Natural killer cell (primary cell): ENCODE measurements around the gene DYNC1H1. TPM values are rescaled to one million over a fixed set of nuclear protein-coding genes. Genes with fewer than 3 reads are reported as not detected.
A peak's percentile ranks its signal among the peaks of the same experiment; 100 is the strongest.

ENCODE experiments used
- ATAC-seq, 3 donors: fragments of 150-1000 bp in 2 of 3; fragments of 200-7000 bp in 1 of 3; cut with Tn5 transposase; 1 replicate in 1 of 3; 2 replicates in 2 of 3; pipeline ENCODE4 v1.10.0; 2021; ENCODE audit warnings: mild to moderate bottlenecking in 2 of 3, moderate library complexity in 2 of 3
- DNase-seq, 2 donors: peaks; one replicate each; pipeline versions ENCODE4 v3.0.0 to v3.0.0-alpha.2; 2013 to 2021; ENCODE audit warnings: mixed read lengths in 1 of 2
- H3K27ac ChIP-seq: one replicate; pipeline ENCODE4 v1.5.1; 2013; ENCODE audit warnings: mild to moderate bottlenecking, low read length
- H3K27me3 ChIP-seq: one replicate; pipeline ENCODE4 v1.6.1; 2013; ENCODE audit warnings: low read length; ENCODE audit not compliant: control insufficient read depth, insufficient read depth
- H3K36me3 ChIP-seq: one replicate; pipeline ENCODE4 v1.6.1; 2013; ENCODE audit warnings: low read length; ENCODE audit not compliant: control insufficient read depth, insufficient read depth
- H3K4me1 ChIP-seq: one replicate; pipeline ENCODE4 v1.6.1; 2013; ENCODE audit warnings: low read length; ENCODE audit not compliant: control insufficient read depth, insufficient read depth
- H3K4me3 ChIP-seq: one replicate; pipeline ENCODE4 v1.5.1; 2013; ENCODE audit warnings: low read length
- H3K9me3 ChIP-seq: one replicate; pipeline ENCODE4 v1.6.1; 2013; ENCODE audit warnings: low read length; ENCODE audit not compliant: control insufficient read depth, insufficient read depth
- H3K27ac Mint-ChIP-seq, 2 donors: one replicate each; pipeline ENCODE4 v1.8.0; 2022; ENCODE audit warnings: mild to moderate bottlenecking in 2 of 2, mixed read lengths in 2 of 2, moderate library complexity in 1 of 2
- H3K27me3 Mint-ChIP-seq, 2 donors: one replicate each; pipeline ENCODE4 v1.8.0; 2022; ENCODE audit warnings: low read depth in 2 of 2, mixed read lengths in 2 of 2
- H3K36me3 Mint-ChIP-seq: one replicate; pipeline ENCODE4 v1.8.0; 2022; ENCODE audit warnings: mixed read lengths
- H3K4me1 Mint-ChIP-seq, 2 donors: one replicate each; pipeline ENCODE4 v1.8.0; 2022; ENCODE audit warnings: mixed read lengths in 2 of 2
- H3K4me3 Mint-ChIP-seq: one replicate; pipeline ENCODE4 v1.8.0; 2022; ENCODE audit warnings: mild to moderate bottlenecking, moderate library complexity, mixed read lengths
- H3K9me3 Mint-ChIP-seq, 2 donors: one replicate each; pipeline ENCODE4 v1.8.0; 2022; ENCODE audit warnings: mixed read lengths in 2 of 2
- WGBS: methylation state at CpG from one replicate; pipeline ENCODE4 v1.1.7; 2013; ENCODE audit warnings: missing lambda C conversion rate; ENCODE audit not compliant: insufficient coverage; 5-methylcytosine and 5-hydroxymethylcytosine counted together
- intact Hi-C: fragments of 100-400 bp; cut with micrococcal nuclease; formaldehyde crosslinking; loops from one replicate; pipeline ENCODE4 v1.14.2; 2022
- total RNA-seq, 4 donors: library from RNA; stranded (reverse); fragments of 120-200 nt in 1 of 4; gene quantifications; one replicate each; pipeline versions ENCODE4 v1.2.3 to v1.2.4, GENCODE V29; 2013 to 2022
- TF ChIP-seq, protein P1 (sequence below): fragments of 200-600 bp; IDR thresholded peaks from one replicate; pipeline ENCODE4 v1.8.0; 2022; ENCODE audit warnings: antibody characterized with exemption

The DYNC1H1 gene
- total RNA-seq, 3 donors from 2014 or later (not counting 1 experiment from before 2014, with no cell fraction given), result 313 to 381 (median 349) TPM

GRCh38 chr14:102084931-102085330 is 120.6 kb downstream of the DYNC1H1 start:
- Mint-ChIP-seq H3K27me3 (no peaks in the 10 kb centered on the region), H3K4me1 (peaks cover 62 to 69% of the 10 kb centered on the region in 2 donors), H3K36me3 (peaks cover 27% of the 10 kb centered on the region), H3K27ac (peak overlapping the region; percentile 37 to 95), H3K4me3 (peak overlapping the region; percentile 95), H3K9me3 (no peaks in the 10 kb centered on the region)
- DNase-seq (no peak), ATAC-seq (no peak)
- TF ChIP-seq, protein P1, sequence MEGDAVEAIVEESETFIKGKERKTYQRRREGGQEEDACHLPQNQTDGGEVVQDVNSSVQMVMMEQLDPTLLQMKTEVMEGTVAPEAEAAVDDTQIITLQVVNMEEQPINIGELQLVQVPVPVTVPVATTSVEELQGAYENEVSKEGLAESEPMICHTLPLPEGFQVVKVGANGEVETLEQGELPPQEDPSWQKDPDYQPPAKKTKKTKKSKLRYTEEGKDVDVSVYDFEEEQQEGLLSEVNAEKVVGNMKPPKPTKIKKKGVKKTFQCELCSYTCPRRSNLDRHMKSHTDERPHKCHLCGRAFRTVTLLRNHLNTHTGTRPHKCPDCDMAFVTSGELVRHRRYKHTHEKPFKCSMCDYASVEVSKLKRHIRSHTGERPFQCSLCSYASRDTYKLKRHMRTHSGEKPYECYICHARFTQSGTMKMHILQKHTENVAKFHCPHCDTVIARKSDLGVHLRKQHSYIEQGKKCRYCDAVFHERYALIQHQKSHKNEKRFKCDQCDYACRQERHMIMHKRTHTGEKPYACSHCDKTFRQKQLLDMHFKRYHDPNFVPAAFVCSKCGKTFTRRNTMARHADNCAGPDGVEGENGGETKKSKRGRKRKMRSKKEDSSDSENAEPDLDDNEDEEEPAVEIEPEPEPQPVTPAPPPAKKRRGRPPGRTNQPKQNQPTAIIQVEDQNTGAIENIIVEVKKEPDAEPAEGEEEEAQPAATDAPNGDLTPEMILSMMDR, result no peak
- intact Hi-C loops, result loop anchor here (10.0 kb wide), 1 partner anchor 260 kb away; no protein-coding TSS in a partner anchor
- 83% methylated on average over 5 of the region's 6 CpGs for WGBS
- Histone ChIP-seq H3K27ac (no peak overlapping the region), H3K9me3 (no peaks in the 10 kb centered on the region), H3K4me1 (peaks cover 30% of the 10 kb centered on the region), H3K27me3 (no peaks in the 10 kb centered on the region), H3K36me3 (peaks cover 58% of the 10 kb centered on the region), H3K4me3 (no peak overlapping the region)

DNA sequence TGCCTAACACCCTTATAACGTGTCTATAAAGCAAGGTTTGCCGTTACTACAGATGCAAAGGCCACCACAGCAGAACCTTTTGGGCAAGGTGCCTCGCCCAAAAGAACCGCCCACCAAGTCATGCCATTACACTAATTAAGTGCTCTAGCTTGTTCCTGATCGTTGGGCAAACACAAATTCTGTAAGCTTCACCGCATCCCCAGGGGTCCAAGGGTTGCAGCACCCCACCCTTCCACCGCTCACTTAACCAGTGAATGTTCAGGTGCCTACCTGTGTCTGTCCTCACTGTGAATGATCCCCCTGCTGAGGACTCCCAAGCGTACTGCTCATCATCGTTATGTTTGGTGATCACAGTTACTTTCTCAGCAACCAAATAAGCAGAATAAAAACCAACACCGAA is 121.1 kb downstream of the DYNC1H1 start:
- TF ChIP-seq, protein P1, result no peak
- H3K4me1 Mint-ChIP-seq, result peaks cover 67 to 69% of the 10 kb centered on the region in 2 donors

DNA sequence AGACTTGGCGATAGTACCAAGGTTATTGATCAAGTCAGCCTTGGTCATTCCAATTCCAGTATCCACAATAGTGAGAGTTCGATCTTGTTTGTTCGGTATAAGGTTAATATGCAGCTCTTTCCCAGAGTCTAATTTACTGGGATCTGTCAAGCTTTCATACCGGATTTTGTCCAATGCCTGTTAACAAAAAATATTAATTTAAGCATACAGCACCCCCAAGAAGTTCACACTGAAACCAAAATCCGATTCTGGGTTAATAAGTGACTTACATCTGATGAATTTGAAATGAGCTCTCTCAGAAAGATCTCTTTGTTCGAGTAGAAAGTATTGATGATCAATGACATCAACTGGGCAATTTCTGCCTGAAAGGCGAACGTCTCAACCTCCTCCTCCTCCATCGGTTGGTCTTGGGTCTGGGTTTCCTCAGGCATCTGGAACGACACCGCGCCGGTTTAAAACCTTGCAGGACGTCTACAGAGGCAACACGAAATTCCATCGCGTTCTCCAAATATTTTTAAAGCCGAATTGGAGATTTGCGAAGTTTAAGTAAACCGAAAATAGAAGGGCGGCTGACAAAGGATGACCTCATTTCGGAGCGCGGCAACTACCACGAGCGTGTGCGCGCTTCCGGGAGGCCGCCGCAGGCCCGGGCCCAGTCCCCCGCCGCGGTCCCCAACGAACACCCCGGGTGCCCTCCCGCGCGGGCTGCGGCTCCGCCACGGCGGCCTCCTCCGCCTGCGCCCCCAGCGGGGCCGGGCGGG is 121.8 kb downstream of the DYNC1H1 start:
- H3K27me3 ChIP-seq, result no peaks in the 10 kb centered on the region
- DNase-seq (peak; percentile 70 to 89), ATAC-seq (peak; percentile 50 to 69 (median 55))
- Mint-ChIP-seq H3K27me3 (no peaks in the 10 kb centered on the region), H3K4me1 (peaks cover 63% of the 10 kb centered on the region in 2 donors), H3K27ac (peak overlapping the region; percentile 37 to 95), H3K36me3 (peaks cover 27% of the 10 kb centered on the region), H3K9me3 (no peaks in the 10 kb centered on the region), H3K4me3 (peak overlapping the region; percentile 95)
- peaks cover 46% of the 10 kb centered on the region for H3K36me3 ChIP-seq
- H3K4me1 ChIP-seq, result peaks cover 30% of the 10 kb centered on the region
- peak overlapping the region; percentile 38 for H3K4me3 ChIP-seq
- intact Hi-C loops, result loop anchor here (10.0 kb wide), 1 partner anchor 261 kb away; no protein-coding TSS in a partner anchor
- WGBS, result 2% methylated on average over 46 of the region's 49 CpGs
- peak overlapping the region; percentile 99 for H3K27ac ChIP-seq
- H3K9me3 ChIP-seq, result no peaks in the 10 kb centered on the region
- TF ChIP-seq, protein P1, result no peak

More for the DNA sequence above, 121.1 kb downstream of the DYNC1H1 start:
- WGBS, result 58% methylated on average over 10 of the region's 10 CpGs
- H3K36me3 Mint-ChIP-seq, result peaks cover 27% of the 10 kb centered on the region
- H3K27me3 Mint-ChIP-seq, result no peaks in the 10 kb centered on the region
- peaks cover 53% of the 10 kb centered on the region for H3K36me3 ChIP-seq
- H3K9me3 Mint-ChIP-seq, result no peaks in the 10 kb centered on the region
- H3K27me3 ChIP-seq, result no peaks in the 10 kb centered on the region
- H3K27ac Mint-ChIP-seq, result peak overlapping the region; percentile 37 to 95
- H3K27ac ChIP-seq, result peak overlapping the region; percentile 99
- H3K4me3 ChIP-seq, result peak overlapping the region; percentile 38
- H3K9me3 ChIP-seq, result no peaks in the 10 kb centered on the region
- ATAC-seq (no peak), DNase-seq (peak in 1 of 2 donors; percentile 34)
- intact Hi-C loops, result loop anchor here (10.0 kb wide), 1 partner anchor 261 kb away; no protein-coding TSS in a partner anchor
- peaks cover 30% of the 10 kb centered on the region for H3K4me1 ChIP-seq
- H3K4me3 Mint-ChIP-seq, result peak overlapping the region; percentile 95
